ENCODE measurements around the gene CLIP2.

DNA sequence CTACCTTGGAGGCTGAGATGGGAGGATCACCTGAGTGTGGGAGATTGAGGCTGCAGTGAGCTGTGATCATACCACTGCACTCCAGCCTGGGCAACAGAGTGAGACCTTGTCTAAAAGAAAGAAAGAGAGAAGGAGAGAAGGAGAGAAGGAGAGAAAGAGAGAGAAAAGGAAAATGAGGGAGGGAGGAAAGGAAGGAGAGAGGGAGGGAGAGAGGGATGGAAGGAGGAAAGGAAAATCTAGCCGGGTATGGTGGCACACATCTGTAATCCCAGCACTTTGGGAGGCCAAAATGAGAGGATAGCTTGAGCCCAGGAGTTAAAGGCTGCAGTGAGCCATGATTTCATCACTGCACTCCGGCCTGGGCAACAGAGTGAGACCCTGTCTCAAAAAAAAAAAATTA lies 121.6 kb downstream of the CLIP2 start:
- TF ChIP-seq, protein P1, sequence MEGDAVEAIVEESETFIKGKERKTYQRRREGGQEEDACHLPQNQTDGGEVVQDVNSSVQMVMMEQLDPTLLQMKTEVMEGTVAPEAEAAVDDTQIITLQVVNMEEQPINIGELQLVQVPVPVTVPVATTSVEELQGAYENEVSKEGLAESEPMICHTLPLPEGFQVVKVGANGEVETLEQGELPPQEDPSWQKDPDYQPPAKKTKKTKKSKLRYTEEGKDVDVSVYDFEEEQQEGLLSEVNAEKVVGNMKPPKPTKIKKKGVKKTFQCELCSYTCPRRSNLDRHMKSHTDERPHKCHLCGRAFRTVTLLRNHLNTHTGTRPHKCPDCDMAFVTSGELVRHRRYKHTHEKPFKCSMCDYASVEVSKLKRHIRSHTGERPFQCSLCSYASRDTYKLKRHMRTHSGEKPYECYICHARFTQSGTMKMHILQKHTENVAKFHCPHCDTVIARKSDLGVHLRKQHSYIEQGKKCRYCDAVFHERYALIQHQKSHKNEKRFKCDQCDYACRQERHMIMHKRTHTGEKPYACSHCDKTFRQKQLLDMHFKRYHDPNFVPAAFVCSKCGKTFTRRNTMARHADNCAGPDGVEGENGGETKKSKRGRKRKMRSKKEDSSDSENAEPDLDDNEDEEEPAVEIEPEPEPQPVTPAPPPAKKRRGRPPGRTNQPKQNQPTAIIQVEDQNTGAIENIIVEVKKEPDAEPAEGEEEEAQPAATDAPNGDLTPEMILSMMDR (IDR thresholded peaks at IDR 0.05; ENCODE audit: low read length): no peak
- no peak for TF ChIP-seq EZH2 (optimal IDR thresholded peaks at IDR 0.05; ENCODE audit: low read depth, low read length)

Measured in MM.1S (cell line).